Measurements from ENCODE around the gene KLF6. TPM values are rescaled to one million over a fixed set of nuclear protein-coding genes. Genes with fewer than 3 reads are reported as not detected.

KLF6 gene
- total RNA-seq, 2 experiments from 2014 or later, result 19.2 to 43.0 TPM

- Histone ChIP-seq H3K4me3 (ENCODE audit: low read depth, low read length, poor library complexity, severe bottlenecking) (peak overlapping the region; percentile 94), H2AFZ (ENCODE audit: low read length) (no peak overlapping the region), H3K9me3 (ENCODE audit: low read length) (no peaks in the 10 kb centered on the region), H3K4me1 (ENCODE audit: insufficient read depth, low read length, poor library complexity, severe bottlenecking) (peaks cover 26% of the 10 kb centered on the region), H3K36me3 (ENCODE audit: insufficient read depth, low read length) (peaks cover 54% of the 10 kb centered on the region), H3K27ac (ENCODE audit: low read depth, low read length, poor library complexity, severe bottlenecking) (peak overlapping the region; percentile 81), H3K79me2 (ENCODE audit: insufficient read depth, low read depth, low read length) (peaks cover 65% of the 10 kb centered on the region), H3K4me2 (ENCODE audit: low read length) (peak overlapping the region; percentile 84), H4K20me1 (ENCODE audit: insufficient read depth, low read length) (peaks cover 48% of the 10 kb centered on the region), H3K9me2 (ENCODE audit: insufficient read depth, low read length) (no peaks in the 10 kb centered on the region)
- ChIA-PET CTCF (ENCODE audit: unreplicated experiment) (no interaction called here), POLR2A (interaction anchor here (0.7 to 4.0 kb wide), 20 partner anchors 9 to 367 kb away, joined by 3 to 24 read pairs (median 4); no protein-coding TSS in a partner anchor)
- BruUV-seq (replicated peaks), result TSS peak; percentile 69
- TF ChIP-seq EZH2phosphoT487 (IDR thresholded peaks at IDR 0.05; ENCODE audit: borderline replicate concordance, low read depth, low read length) (no peak), CTCF (conservative IDR thresholded peaks at IDR 0.05; ENCODE audit: low read length) (no peak)
- DNase-seq (ENCODE audit: low spot score), result peak; percentile 53
- intact Hi-C loops (cut with micrococcal nuclease; ENCODE audit: unreplicated experiment), result loop anchor here (2.0 to 10.0 kb wide), 2 partner anchors 85 to 351 kb away; no protein-coding TSS in a partner anchor
Observed at GRCh38 chr10:3783682-3784432, 1.2 kb downstream of the KLF6 start.

GRCh38 chr10:3783316-3783681 lies 1.7 kb downstream of the KLF6 start:
- H3K27ac ChIP-seq (ENCODE audit: low read depth, low read length, poor library complexity, severe bottlenecking), result peak overlapping the region; percentile 81
- no peak overlapping the region for H2AFZ ChIP-seq (ENCODE audit: low read length)
- no TSS peak for BruUV-seq (replicated peaks)
- ChIA-PET CTCF (ENCODE audit: unreplicated experiment) (no interaction called here), POLR2A (interaction anchor here (0.5 to 4.0 kb wide), 14 partner anchors 9 to 367 kb away, joined by 3 to 24 read pairs (median 4); no protein-coding TSS in a partner anchor)
- peaks cover 48% of the 10 kb centered on the region for H4K20me1 ChIP-seq (ENCODE audit: insufficient read depth, low read length)
- peak overlapping the region; percentile 84 for H3K4me2 ChIP-seq (ENCODE audit: low read length)
- H3K36me3 ChIP-seq (ENCODE audit: insufficient read depth, low read length), result peaks cover 60% of the 10 kb centered on the region
- peak overlapping the region; percentile 94 for H3K4me3 ChIP-seq (ENCODE audit: low read depth, low read length, poor library complexity, severe bottlenecking)
- no peaks in the 10 kb centered on the region for H3K9me2 ChIP-seq (ENCODE audit: insufficient read depth, low read length)
- intact Hi-C loops (cut with micrococcal nuclease; ENCODE audit: unreplicated experiment), result loop anchor here (10.0 kb wide), 1 partner anchor 352 kb away; no protein-coding TSS in a partner anchor
- TF ChIP-seq CTCF (conservative IDR thresholded peaks at IDR 0.05; ENCODE audit: low read length) (no peak), EZH2phosphoT487 (IDR thresholded peaks at IDR 0.05; ENCODE audit: borderline replicate concordance, low read depth, low read length) (no peak)
- H3K9me3 ChIP-seq (ENCODE audit: low read length), result no peaks in the 10 kb centered on the region
- peak; percentile 66 for DNase-seq (ENCODE audit: low spot score)
- peaks cover 26% of the 10 kb centered on the region for H3K4me1 ChIP-seq (ENCODE audit: insufficient read depth, low read length, poor library complexity, severe bottlenecking)
- H3K79me2 ChIP-seq (ENCODE audit: insufficient read depth, low read depth, low read length), result peaks cover 69% of the 10 kb centered on the region
